COR-L47 (cell line): ENCODE data around the gene CDC16.
"Not testable (repeated sequence)": the region's sequence is repeated elsewhere in the genome, so short reads cannot be mapped to it uniquely, and the experiment has no call there.

Experiments
- DNase-seq: peaks from one replicate; lab custom pipeline; 2025; lab: John Stamatoyannopoulos, UW

The CDC16 gene, protein sequence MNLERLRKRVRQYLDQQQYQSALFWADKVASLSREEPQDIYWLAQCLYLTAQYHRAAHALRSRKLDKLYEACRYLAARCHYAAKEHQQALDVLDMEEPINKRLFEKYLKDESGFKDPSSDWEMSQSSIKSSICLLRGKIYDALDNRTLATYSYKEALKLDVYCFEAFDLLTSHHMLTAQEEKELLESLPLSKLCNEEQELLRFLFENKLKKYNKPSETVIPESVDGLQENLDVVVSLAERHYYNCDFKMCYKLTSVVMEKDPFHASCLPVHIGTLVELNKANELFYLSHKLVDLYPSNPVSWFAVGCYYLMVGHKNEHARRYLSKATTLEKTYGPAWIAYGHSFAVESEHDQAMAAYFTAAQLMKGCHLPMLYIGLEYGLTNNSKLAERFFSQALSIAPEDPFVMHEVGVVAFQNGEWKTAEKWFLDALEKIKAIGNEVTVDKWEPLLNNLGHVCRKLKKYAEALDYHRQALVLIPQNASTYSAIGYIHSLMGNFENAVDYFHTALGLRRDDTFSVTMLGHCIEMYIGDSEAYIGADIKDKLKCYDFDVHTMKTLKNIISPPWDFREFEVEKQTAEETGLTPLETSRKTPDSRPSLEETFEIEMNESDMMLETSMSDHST

DNA sequence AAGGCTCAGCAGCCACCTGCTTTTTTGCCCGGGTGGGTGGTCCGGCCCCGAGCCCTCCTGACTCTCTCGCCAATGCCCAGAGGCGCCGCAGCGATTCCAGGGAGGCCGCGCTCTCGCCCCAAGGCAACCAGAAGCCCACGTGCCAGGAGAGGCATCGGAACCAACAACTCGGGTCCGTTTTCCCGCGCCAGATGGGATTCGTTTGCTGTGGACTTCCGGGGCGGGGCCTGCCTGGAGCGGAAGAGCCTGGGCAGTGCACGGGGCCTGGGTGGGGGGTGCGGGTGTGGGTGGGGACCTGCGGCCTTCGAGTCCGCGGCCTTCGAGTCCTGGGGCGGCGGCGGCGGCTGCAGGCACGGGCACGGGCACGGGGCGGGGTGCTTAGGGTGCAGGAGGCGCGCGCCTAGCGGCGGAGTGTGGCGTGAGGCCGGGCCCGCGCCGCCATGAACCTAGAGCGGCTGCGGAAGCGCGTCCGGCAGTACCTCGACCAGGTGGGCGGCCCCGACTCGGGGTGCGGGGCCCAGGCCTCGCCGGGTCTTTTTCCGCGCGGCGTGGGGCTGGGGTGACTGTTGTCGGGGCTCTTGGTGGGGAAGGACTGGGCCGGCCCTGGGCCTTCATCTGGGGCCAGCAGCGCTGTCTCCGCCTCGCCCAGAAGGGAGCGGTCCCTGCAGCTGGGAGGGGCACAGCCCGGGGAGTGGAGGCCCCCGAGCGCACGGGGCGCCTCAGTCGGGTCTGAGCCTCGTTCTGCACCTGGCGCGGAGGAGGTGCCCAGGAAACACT is at the start of gene CDC16:
TSS of gene CDC16 (plus strand) at position 253 of the 777 bp plus-strand sequence. CDS start at position 441, 188 bp downstream.
- peak; percentile 98 for DNase-seq

DNA sequence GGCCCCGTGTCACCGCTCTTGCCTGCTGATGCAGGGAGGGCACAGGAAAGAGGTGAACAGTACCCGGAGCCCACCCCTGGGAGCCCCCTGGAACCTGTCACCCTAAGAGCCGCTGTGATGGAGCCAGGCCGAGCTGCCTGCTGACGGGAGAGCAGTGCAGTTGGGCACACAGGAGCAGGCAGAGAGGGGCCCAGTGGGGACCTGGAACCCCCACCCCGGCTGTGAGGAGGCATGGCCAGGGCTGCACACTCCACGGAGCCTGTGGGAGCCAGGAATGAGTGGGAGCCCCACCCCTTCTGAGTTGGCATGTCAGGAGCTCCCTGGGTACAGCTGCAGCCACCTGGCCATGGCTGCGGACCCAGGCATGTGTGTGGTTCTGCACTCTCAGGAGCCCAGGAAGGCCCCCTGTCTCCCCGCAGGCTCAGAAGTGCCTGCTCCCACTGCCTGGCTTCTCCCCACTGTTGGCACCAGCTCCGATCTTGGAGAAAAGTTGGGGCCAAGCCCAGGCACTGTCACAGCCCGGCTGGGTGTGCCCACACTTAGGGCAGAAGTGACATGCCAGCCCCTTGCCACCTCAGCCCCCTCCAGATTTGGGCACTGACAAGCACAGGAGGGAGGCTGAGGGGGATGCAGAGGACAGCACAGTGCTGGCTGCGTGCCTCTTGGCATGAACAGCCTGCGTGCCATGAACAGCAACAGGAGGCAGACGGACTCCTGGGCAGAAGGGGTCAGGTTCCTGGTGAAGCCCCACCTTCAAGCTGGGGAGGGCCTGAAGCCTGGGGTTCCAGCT is 49.3 kb upstream of the CDC16 start:
- DNase-seq = no peak

DNA sequence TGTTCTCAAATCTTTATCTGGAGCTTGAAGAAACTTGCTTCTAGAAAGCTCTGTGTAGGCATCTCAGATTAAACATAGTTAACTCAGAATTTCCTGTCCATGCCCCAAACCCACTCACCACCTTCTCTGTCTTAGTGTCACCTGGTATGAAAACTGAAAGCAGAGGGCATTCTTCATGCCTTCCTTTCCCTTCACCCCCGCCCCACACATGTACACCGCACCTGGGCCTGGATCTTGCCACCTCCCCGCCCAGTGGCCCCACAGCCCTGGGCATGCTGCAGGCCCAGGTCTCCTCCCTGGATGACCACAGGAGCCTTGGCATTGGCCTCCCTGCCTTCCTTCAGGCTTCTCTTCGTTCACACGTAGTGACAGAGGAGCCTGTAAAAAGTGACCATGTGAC is 39.8 kb upstream of the CDC16 start:
- no peak for DNase-seq

DNA sequence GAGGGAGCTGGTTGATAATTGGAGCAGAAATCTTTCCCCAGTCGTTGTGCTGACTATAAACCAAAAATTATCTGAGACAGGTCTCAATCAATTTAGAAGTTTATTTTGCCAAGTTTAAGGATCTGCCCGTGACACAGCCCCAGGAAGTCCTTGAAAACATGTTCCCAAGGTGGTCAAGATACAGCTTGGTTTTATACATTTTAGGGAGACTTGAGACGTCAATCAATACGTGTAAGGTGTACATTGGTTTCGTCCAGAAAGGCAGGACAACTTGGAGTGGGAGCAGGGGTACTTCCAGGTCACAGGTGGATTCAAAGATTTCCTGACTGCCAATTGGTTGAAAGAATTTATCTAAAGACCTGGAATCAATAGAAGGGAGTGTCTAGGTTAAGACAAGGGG is 38.1 kb upstream of the CDC16 start:
- no peak for DNase-seq

DNA sequence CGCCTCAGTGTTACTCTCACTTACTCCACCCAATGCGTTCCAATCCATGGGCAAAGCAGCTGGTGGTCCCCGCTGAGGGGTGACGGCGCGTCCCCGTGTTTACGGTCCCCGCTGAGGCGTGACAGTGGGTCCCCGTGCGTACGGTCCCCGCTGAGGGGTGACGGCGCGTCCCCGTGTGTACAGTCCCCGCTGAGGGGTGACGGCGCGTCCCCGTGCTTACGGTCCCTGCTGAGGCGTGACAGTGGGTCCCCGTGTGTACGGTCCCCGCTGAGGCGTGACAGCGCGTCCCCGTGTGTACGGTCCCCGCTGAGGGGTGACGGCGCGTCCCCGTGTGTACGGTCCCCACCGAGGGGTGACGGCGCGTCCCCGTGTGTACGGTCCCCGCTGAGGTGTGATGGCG is 36.1 kb upstream of the CDC16 start:
- no peak for DNase-seq

DNA sequence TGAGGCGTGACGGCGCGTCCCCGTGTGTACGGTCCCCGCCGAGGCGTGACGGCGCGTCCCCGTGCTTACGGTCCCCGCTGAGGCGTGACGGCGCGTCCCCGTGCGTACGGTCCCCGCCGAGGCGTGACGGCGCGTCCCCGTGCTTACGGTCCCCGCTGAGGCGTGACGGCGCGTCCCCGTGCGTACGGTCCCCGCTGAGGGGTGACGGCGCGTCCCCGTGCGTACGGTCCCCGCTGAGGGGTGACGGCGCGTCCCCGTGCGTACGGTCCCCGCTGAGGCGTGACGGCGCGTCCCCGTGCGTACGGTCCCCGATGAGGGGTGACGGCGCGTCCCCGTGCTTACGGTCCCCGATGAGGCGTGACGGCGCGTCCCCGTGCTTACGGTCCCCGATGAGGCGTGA is 35.2 kb upstream of the CDC16 start:
- not testable (repeated sequence) for DNase-seq

DNA sequence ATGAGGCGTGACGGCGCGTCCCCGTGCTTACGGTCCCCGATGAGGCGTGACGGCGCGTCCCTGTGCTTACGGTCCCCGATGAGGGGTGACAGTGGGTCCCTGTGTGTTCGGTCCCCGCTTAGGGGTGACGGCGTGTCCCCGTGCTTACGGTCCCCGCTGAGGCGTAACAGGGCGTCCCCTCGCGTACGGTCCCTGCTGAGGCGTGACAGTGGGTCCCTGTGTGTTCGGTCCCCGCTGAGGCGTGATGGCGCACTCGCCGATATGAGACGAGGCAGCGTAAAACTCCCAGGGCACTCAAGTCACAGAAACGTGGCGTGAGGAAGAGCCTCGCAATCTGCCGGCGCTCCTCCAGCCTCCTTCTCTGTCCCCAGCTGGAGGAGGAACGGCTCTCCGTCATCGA is 34.7 kb upstream of the CDC16 start:
- DNase-seq = no peak

DNA sequence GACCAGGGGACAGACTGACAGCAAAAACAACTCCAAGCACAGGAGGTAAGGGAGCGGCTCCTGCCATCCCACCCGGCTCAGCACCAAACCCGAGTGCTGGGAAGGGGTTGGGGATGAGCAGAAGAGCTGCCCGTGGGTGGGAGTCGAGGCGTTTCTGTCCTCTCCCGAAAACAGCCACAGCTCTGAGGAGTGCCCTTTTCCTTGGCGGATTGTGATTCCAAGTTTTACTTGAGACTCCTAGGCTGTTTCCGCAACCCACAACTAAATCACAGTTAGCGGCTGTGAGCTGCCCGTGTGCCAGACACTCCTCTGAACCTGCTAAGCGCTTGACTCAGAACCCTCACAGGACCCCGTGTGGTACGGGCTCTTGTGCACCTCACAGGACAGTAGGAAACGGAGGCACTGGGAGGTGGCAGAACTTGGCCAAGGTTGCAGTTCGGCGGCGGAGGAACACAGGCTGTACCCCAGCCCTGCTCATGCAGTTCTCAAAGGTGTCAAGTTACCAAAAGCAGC is 34.2 kb upstream of the CDC16 start:
- no peak for DNase-seq

DNA sequence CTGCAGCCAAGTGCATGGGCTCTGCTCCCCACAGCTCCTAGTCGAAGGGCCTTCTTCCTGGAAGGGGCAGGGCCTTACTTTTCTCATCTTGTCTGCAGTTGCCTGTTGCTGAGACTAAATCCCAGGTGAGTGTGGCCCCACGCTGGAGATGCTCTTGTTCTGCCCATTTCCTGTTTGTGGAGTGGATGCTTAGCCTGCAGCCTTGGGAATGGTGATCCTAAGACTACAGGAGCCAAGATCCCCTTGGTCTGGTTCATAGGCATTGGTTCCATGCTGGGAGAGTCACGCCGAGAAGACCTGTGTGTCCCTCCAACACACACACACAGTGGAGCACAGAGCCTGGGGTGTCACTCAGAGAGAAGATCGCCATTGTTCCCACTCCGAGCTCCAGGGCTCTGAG is 32.1 kb upstream of the CDC16 start:
- no peak for DNase-seq

DNA sequence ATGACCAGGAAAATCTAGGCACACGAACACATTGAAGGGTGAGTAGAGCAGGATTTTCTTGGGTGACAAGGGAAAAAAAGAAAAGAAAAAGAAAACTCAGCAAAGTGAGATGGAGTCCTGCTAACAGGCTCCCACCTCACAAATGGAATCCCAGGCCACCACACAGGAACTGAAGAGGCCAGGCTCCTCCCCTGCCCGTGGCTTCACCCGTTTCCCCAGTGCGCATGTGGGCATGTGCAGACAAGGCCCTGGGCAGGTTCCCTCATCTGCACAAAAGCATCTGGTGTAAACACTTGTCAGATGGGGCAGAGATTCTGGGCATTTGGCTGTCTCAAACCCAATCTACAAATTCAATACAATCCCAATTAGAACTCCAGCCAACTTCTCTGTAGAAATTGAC is 31.2 kb upstream of the CDC16 start:
- DNase-seq = no peak

DNA sequence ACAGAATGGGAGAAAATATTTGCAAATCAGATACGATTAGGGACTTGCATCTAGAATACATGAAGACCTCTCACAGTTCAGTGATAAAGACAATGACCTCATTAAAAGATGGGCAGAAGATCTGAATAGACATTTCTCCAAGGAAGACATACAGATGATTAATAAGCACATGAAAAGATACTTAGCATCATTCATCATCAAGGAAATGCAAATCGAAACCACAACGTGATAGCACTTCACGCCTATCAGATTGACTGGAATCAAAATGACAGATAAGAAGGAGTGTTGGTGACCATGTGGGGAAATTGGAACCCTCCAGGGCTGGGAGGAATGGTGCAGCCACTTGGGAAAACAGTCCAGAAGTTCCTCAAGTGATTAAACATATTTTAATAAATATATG is 29.8 kb upstream of the CDC16 start:
- no peak for DNase-seq

DNA sequence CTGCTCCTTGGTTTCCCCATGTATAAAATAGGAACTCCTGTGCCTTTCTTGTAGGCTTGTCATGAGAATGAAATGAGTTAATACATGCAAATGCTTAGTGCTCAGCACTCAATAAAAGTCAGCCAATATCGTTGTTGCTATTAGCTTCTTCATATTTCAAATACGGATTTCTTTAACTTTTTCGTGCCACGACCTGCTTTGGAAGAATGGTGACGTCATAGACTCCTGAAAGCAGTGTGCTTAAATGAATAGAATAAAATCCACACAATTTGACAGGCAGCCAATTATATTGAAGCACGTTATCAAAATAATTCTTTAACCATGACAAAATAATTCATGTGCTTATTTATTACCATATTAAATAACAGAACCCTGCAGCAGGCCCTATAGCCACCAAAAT is 26.6 kb upstream of the CDC16 start:
- no peak for DNase-seq

DNA sequence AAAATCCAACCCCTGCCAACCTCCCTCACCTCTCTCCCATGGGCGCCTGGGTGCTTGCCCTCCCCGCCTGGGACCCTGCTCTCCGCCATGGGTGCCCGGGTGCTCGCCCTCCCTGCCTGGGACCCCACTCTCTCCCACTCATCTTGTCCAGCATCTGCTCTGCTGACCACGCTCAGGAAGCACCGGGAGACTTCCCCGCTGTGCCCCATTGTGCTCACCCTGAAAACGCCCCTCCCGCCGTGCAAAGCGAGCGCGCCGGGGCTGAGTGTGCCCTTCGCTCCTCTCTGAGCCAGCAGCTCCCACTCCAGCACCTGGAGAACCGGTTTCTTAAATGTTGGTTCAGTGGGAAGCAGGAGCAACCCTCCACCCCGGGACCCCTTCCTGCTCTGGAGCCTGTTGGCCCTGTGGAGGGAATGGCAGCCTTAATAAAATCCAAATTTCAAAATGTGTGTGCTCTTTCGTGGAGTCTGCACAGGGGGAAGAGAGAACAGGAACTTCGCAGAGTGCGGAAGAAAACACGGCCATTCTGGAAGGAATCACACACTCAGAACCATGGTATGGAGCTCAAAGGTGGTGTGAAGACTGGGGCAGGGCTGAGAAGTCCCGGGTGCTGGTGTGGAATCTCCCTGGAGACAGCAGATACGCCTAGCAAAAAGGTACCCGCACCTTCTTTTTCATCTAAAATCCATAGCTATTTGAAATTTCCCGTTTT is 23.1 kb upstream of the CDC16 start:
- DNase-seq = peak; percentile 51

DNA sequence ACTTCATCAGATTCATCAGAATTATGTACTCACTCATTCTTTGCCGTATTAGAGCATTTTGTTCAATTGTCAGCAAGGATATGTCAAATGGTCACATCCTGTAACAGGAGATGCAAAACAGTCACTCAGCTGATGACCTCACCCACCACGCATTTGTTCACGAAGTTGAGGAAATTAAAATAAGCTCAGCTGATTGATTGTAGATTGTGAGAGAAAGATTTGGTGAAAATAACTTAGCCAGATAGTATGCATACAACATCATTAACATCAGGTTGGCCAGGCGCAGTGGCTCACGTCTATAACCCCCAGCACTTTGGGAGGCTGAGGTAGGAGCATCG is 22.6 kb upstream of the CDC16 start:
- DNase-seq = no peak

DNA sequence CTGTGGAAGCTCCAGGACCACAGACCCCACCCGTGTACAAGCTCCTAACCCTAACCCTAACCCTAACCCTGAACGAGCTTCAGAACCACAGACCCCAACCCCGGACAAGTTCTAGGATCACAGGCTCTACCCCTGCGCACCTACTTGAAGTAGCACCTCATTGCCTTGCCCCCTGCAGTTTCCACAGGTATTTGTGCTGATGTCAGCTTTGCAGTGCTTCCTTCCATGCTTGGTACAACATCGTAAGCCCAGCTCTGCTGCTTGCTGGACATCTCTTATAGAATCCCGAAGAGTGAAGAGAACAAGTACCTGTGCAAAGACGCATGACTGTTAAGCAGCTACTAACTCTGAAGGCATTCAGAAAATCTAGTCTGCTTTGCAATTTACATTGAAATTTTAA is 20.7 kb upstream of the CDC16 start:
- DNase-seq = no peak

DNA sequence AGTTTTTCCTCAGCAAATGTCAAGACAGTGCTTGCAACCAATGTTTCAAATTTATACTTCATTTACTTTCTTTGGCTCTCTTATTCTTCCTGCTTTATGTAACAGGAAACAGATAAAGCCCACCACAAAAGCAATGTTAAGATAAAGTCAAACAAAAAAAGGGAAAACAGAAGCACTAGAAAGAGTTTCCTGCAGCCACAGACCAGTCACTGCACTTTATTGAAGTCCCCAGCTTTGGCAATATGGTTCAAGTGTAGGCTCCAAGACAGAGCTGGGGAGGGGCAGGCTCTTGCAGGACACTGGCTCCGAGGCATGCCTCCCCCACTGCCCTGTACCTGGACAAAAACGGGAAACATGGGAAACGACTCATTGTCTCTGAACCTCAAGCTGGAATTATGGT is 15.3 kb upstream of the CDC16 start:
- no peak for DNase-seq

DNA sequence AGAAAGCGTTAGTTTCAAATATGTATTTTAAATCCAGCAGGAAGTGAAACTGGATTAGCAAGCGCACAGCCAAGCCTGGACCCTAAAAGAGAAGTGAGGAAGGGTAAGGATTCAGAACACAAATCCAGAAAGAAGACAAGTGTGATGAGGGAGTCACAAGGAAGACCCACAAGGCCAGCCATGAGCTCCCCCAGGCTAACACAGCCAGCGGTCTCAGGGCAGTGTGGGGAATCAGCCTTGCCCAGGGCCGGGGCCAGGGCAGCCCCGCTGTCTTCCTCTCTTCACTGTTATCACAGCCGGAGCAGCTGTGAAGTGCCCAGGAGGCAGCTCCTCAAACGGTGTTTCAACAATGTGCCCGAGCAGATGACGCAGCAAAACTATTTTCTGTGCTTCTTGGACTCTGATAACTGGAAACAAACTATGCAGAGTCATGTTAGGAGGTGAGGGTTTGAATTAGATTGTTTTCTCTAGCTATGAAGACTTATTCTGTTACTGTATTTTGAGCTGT is 12.2 kb upstream of the CDC16 start:
- no peak for DNase-seq

DNA sequence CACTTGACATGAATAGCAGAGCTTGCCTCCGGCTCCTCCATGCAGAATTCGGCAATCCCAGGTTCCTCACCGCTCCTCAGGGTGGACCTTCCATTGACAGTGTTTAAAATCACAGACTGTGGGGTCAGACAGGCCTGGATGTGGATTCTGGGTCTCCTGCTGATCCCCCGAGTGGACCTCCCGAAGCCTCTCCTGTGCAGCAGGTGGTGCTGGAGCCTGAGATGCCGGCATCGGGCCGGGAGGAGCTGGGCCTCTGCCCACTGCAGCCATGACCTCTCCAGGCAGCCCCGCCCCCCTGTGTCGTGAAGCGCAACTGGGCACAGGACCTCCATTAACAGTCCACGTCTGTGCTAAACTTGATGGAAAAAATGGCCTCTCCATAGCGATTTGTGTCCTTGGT is 10.5 kb upstream of the CDC16 start:
- DNase-seq = no peak

DNA sequence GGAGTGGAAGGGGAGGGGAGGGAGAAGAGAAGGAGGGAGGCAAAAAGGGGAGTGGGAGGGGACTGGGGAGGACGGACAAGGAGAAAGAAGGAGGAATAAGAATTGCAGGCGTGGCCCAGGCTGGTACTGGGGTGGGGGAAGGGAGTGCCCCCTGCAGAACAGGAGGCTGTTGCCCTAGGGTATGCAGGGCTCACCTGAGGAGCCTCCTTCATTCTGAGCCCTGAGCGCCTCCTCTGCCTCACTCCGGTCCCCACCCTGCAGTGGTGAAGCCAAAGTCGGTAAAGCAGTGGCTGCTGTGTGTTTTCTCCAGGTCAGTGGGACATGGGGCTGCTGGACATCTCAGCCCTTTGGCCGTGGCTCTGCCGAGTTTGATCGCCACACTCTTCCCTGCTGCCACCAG is 9.1 kb upstream of the CDC16 start:
- no peak for DNase-seq

DNA sequence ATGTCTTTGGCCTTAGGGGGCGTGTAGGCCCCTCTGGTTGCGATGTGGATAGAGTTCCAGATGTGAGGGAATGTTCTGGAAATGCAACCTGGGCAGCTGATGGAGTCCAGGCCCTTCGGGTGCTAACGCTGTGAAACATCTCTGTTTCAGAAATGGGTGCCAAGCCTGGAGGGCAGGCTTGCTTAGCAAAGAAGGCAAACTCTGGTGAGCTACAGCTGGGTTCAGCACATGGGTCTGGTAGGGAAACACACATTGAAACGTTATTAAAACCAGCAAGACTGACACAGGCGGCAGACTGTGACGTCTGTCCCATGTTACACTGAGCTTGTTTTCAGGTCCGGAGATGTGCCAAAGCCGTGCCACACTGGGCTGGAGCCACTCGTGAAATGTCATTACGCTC is 8.6 kb upstream of the CDC16 start:
- no peak for DNase-seq

DNA sequence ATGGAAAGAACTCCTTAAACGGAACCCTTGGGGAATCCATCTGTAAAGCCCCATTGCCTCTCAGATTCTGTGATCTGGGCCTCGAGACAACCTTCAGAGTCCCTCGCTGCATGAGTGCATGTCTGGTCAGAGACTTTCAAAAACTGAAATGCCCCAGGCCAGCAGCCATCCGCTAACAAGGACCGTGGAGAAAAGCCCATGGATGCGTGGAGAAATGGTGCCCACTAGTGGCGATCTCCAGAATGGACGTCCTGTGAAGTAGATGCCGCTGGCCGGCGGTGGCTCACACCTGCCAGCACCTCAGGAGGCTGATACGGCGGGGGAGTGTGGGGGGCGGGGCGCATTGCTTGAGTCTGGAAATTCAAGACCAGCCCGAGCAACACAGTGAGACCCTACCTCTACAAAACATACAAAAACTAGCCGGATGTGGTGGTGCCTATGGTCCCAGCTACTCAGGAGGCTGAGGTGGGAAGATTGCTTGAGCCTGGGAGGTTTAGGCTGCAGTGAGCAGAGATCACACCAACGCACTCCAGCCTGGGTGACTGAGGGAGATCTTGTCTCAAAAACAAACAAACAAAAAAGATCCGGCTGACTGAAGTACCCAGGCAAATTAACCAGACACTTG is 7.9 kb upstream of the CDC16 start:
- DNase-seq = peak; percentile 80
